ENCODE data around the gene EFEMP2. TPM values are rescaled to one million over a fixed set of nuclear protein-coding genes. Genes with fewer than 3 reads are reported as not detected.
A peak's percentile ranks its signal among the peaks of the same experiment; 100 is the strongest.

EFEMP2 gene
- total RNA-seq, 1 donor: 94.8 TPM

DNA sequence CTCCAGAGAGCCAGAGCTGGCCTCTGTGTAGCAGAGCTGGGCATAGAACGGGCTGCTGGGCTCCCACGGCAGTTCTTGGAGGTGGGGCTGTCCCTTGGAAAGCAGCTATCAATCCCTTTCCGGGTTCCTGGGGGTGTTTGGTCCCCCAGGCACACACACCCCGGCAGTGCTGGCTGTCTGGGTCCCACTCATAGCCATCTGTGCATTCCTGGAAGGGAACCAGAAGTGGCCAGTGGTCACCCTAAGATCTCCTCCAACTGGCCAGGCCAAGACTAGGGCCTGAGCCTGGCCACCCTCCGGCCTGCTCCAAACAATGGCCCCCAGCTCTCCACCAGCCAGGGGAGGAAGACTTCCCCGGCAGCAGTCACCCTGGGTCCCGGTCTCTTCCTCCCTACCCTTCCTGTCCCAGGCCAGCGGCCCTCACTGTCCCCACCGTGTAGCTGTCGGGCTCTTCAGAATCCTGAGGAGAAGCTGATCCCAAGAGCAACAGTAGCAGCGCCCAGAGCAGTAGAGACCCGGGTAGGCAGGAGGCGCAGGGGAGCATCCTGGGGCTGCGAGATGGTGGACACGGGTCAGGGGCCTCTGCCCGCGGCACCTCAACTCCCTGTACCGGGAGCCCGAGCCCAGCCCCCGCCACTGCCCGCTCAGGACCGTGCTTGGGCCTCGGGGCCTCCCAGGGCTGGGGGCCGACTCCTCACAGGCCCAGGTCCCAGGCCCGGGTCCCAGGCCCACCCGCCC is 620 bp downstream of the EFEMP2 start:
- H3K9me3 ChIP-seq (ENCODE audit: low read depth, low read length): no peaks in the 10 kb centered on the region
- peak overlapping the region; percentile 81 for H3K4me3 ChIP-seq (ENCODE audit: insufficient read depth, low read length)
- peak overlapping the region; percentile 68 for H3K27ac ChIP-seq (ENCODE audit: low read depth, low read length)
- TF ChIP-seq, protein P1, sequence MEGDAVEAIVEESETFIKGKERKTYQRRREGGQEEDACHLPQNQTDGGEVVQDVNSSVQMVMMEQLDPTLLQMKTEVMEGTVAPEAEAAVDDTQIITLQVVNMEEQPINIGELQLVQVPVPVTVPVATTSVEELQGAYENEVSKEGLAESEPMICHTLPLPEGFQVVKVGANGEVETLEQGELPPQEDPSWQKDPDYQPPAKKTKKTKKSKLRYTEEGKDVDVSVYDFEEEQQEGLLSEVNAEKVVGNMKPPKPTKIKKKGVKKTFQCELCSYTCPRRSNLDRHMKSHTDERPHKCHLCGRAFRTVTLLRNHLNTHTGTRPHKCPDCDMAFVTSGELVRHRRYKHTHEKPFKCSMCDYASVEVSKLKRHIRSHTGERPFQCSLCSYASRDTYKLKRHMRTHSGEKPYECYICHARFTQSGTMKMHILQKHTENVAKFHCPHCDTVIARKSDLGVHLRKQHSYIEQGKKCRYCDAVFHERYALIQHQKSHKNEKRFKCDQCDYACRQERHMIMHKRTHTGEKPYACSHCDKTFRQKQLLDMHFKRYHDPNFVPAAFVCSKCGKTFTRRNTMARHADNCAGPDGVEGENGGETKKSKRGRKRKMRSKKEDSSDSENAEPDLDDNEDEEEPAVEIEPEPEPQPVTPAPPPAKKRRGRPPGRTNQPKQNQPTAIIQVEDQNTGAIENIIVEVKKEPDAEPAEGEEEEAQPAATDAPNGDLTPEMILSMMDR (IDR thresholded peaks at IDR 0.05; ENCODE audit: extremely low read depth, low read depth, low read length): peak; percentile 18
- H3K4me1 ChIP-seq (ENCODE audit: insufficient read depth, low read length): peaks cover 20% of the 10 kb centered on the region
- H2AFZ ChIP-seq (ENCODE audit: low read length): no peak overlapping the region
- no peaks in the 10 kb centered on the region for H3K27me3 ChIP-seq (ENCODE audit: insufficient read depth, low read length)
- peaks cover 22% of the 10 kb centered on the region for H4K20me1 ChIP-seq (ENCODE audit: insufficient read depth, low read length)
- H3K79me2 ChIP-seq (ENCODE audit: insufficient read depth, low read length): peaks cover 44% of the 10 kb centered on the region
- peak; percentile 97 for DNase-seq (ENCODE audit: insufficient read length, low spot score, missing footprints)
- peaks cover 37% of the 10 kb centered on the region for H3K36me3 ChIP-seq (ENCODE audit: insufficient read depth, low read length)
- peak overlapping the region; percentile 81 for H3K4me2 ChIP-seq (ENCODE audit: insufficient read depth, low read length)

- Histone ChIP-seq H2AFZ (ENCODE audit: low read length) (no peak overlapping the region), H3K4me2 (ENCODE audit: insufficient read depth, low read length) (peak overlapping the region; percentile 81), H3K27ac (ENCODE audit: low read depth, low read length) (peak overlapping the region; percentile 68), H3K9me3 (ENCODE audit: low read depth, low read length) (no peaks in the 10 kb centered on the region), H3K4me3 (ENCODE audit: insufficient read depth, low read length) (peak overlapping the region; percentile 81), H3K36me3 (ENCODE audit: insufficient read depth, low read length) (peaks cover 46% of the 10 kb centered on the region), H4K20me1 (ENCODE audit: insufficient read depth, low read length) (peaks cover 24% of the 10 kb centered on the region), H3K79me2 (ENCODE audit: insufficient read depth, low read length) (peaks cover 44% of the 10 kb centered on the region), H3K4me1 (ENCODE audit: insufficient read depth, low read length) (peaks cover 20% of the 10 kb centered on the region), H3K27me3 (ENCODE audit: insufficient read depth, low read length) (no peaks in the 10 kb centered on the region)
- TF ChIP-seq, protein P1 (IDR thresholded peaks at IDR 0.05; ENCODE audit: extremely low read depth, low read depth, low read length): no peak
- peak; percentile 95 for DNase-seq (ENCODE audit: insufficient read length, low spot score, missing footprints)
These were observed 1.6 kb downstream of the EFEMP2 start for GRCh38 chr11:65870706-65871681.

- Histone ChIP-seq H3K79me2 (ENCODE audit: insufficient read depth, low read length) (peaks cover 44% of the 10 kb centered on the region), H3K9me3 (ENCODE audit: low read depth, low read length) (no peaks in the 10 kb centered on the region), H4K20me1 (ENCODE audit: insufficient read depth, low read length) (peaks cover 30% of the 10 kb centered on the region), H3K27ac (ENCODE audit: low read depth, low read length) (peak overlapping the region; percentile 23), H3K36me3 (ENCODE audit: insufficient read depth, low read length) (peaks cover 54% of the 10 kb centered on the region), H3K4me2 (ENCODE audit: insufficient read depth, low read length) (peak overlapping the region; percentile 81), H3K4me1 (ENCODE audit: insufficient read depth, low read length) (peaks cover 20% of the 10 kb centered on the region), H3K4me3 (ENCODE audit: insufficient read depth, low read length) (peak overlapping the region; percentile 81), H2AFZ (ENCODE audit: low read length) (no peak overlapping the region), H3K27me3 (ENCODE audit: insufficient read depth, low read length) (no peaks in the 10 kb centered on the region)
- TF ChIP-seq, protein P1 (IDR thresholded peaks at IDR 0.05; ENCODE audit: extremely low read depth, low read depth, low read length): no peak
- peak; percentile 87 for DNase-seq (ENCODE audit: insufficient read length, low spot score, missing footprints)
These were observed 2.3 kb downstream of the EFEMP2 start for GRCh38 chr11:65870307-65870658.
